OCI-LY3 (cell line): ENCODE data around the gene DPP10.

Experiments
- EZH2phosphoT487 ChIP-seq: fragments of 200-600 bp; shearing (Covaris generic); IDR thresholded peaks from 2 replicates; pipeline ENCODE4 v1.6.1; 2018; ENCODE audit warnings: antibody characterized with exemption, mixed run types, low read depth
- TF ChIP-seq, protein P1 (sequence below): fragments of 200-600, 300-600 bp; sonication (generic); IDR thresholded peaks from 2 replicates; pipeline ENCODE4 v1.5.1; 2014; ENCODE audit warnings: antibody characterized with exemption, low read length, low read depth

GRCh38 chr2:115422004-115422634 is 979.7 kb downstream of the DPP10 start:
- TF ChIP-seq, protein P1, sequence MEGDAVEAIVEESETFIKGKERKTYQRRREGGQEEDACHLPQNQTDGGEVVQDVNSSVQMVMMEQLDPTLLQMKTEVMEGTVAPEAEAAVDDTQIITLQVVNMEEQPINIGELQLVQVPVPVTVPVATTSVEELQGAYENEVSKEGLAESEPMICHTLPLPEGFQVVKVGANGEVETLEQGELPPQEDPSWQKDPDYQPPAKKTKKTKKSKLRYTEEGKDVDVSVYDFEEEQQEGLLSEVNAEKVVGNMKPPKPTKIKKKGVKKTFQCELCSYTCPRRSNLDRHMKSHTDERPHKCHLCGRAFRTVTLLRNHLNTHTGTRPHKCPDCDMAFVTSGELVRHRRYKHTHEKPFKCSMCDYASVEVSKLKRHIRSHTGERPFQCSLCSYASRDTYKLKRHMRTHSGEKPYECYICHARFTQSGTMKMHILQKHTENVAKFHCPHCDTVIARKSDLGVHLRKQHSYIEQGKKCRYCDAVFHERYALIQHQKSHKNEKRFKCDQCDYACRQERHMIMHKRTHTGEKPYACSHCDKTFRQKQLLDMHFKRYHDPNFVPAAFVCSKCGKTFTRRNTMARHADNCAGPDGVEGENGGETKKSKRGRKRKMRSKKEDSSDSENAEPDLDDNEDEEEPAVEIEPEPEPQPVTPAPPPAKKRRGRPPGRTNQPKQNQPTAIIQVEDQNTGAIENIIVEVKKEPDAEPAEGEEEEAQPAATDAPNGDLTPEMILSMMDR, result no peak
- no peak for TF ChIP-seq EZH2phosphoT487
